ENCODE results near the gene ZNF689.
A peak's percentile ranks its signal among the peaks of the same experiment; 100 is the strongest.

Gene ZNF689

GRCh38 chr16:30574678-30575077 is 35.5 kb downstream of the ZNF689 start:
- H3K9ac ChIP-seq = no peak overlapping the region

GRCh38 chr16:30571445-30572322 is 38.5 kb downstream of the ZNF689 start, which contains the start of gene ZNF688:
Gene ZNF688 (minus strand): TSS chr16:30571714. CDS start chr16:30571629, 85 bp downstream.
- no peak for TF ChIP-seq Cebpa-rat (IDR thresholded peaks at IDR 0.05)
- peak within 1 kb of the TSS; percentile 77 for H3K4me3 ChIP-seq
- peaks cover 59% of the 10 kb centered on the region for H3K4me1 ChIP-seq
- peak within 1 kb of the TSS; percentile 99 for H3K4me2 ChIP-seq
- H3K27me3 ChIP-seq = no peaks in the 10 kb centered on the region
- peaks cover 7% of the 10 kb centered on the region; the same call in 1 of the 2 replicates for H4K20me1 ChIP-seq
- H3K27ac ChIP-seq = peak within 1 kb of the TSS; percentile 96
- H3K36me3 ChIP-seq = peaks cover 20% of the 10 kb centered on the region
- H3K9ac ChIP-seq = peak within 1 kb of the TSS; percentile 94
- no peaks in the 10 kb centered on the region for H3K9me3 ChIP-seq

More at GRCh38 chr16:30574678-30575077, 35.5 kb downstream of the ZNF689 start:
- peaks cover 48% of the 10 kb centered on the region for H3K36me3 ChIP-seq
- no peaks in the 10 kb centered on the region for H3K27me3 ChIP-seq
- H3K4me3 ChIP-seq = no peak overlapping the region
- peaks cover 56% of the 10 kb centered on the region for H3K4me1 ChIP-seq
- no peak for TF ChIP-seq Cebpa-rat (IDR thresholded peaks at IDR 0.05)
- H3K9me3 ChIP-seq = no peaks in the 10 kb centered on the region
- no peak overlapping the region for H3K27ac ChIP-seq
- H3K4me2 ChIP-seq = no peak overlapping the region
- peaks cover 16% of the 10 kb centered on the region; the same call in 1 of the 2 replicates for H4K20me1 ChIP-seq

- Histone ChIP-seq H3K27me3 (no peaks in the 10 kb centered on the region), H3K36me3 (peaks cover 11% of the 10 kb centered on the region), H3K4me1 (peaks cover 59% of the 10 kb centered on the region), H3K4me3 (peak overlapping the region; percentile 77), H3K9me3 (no peaks in the 10 kb centered on the region), H3K9ac (peak overlapping the region; percentile 94), H4K20me1 (peaks cover 7% of the 10 kb centered on the region; the same call in 1 of the 2 replicates), H3K27ac (peak overlapping the region; percentile 96), H3K4me2 (peak overlapping the region; percentile 99)
- TF ChIP-seq Cebpa-rat (IDR thresholded peaks at IDR 0.05) = no peak
These were observed 39.3 kb downstream of the ZNF689 start for GRCh38 chr16:30570636-30571444.

GRCh38 chr16:30569746-30570635 is 40.2 kb downstream of the ZNF689 start:
- 0 out of 2 replicates have a peak, but pooled peaks cover 5% of the 10 kb centered on the region for H3K36me3 ChIP-seq
- no peaks in the 10 kb centered on the region for H3K9me3 ChIP-seq
- peaks cover 7% of the 10 kb centered on the region; the same call in 1 of the 2 replicates for H4K20me1 ChIP-seq
- peak overlapping the region; percentile 77 for H3K4me3 ChIP-seq
- H3K9ac ChIP-seq = peak overlapping the region; percentile 94
- no peaks in the 10 kb centered on the region for H3K27me3 ChIP-seq
- H3K27ac ChIP-seq = peak overlapping the region; percentile 96
- TF ChIP-seq Cebpa-rat (IDR thresholded peaks at IDR 0.05) = no peak
- peaks cover 59% of the 10 kb centered on the region for H3K4me1 ChIP-seq
- peak overlapping the region; percentile 99 for H3K4me2 ChIP-seq

- Histone ChIP-seq H3K27me3 (no peaks in the 10 kb centered on the region), H3K36me3 (0 out of 2 replicates have a peak, but pooled peaks cover 5% of the 10 kb centered on the region), H3K9ac (no peak overlapping the region), H3K4me1 (peaks cover 59% of the 10 kb centered on the region), H3K9me3 (no peaks in the 10 kb centered on the region), H3K4me2 (peak overlapping the region; percentile 99), H3K4me3 (no peak overlapping the region), H4K20me1 (peaks cover 7% of the 10 kb centered on the region; the same call in 1 of the 2 replicates), H3K27ac (0 out of 2 replicates have a peak overlapping the region, but pooled peaks have one; percentile 52)
- TF ChIP-seq Cebpa-rat (IDR thresholded peaks at IDR 0.05) = no peak
These were observed 40.9 kb downstream of the ZNF689 start for GRCh38 chr16:30569281-30569680.

- Histone ChIP-seq H3K36me3 (no peaks in the 10 kb centered on the region), H3K4me1 (peaks cover 47% of the 10 kb centered on the region), H3K4me3 (no peak overlapping the region), H4K20me1 (peaks cover 7% of the 10 kb centered on the region; the same call in 1 of the 2 replicates), H3K27ac (peak overlapping the region; percentile 52), H3K4me2 (peak overlapping the region; percentile 99), H3K27me3 (no peaks in the 10 kb centered on the region), H3K9me3 (no peaks in the 10 kb centered on the region), H3K9ac (peak overlapping the region; percentile 21; the same call in 1 of the 2 replicates)
- TF ChIP-seq Cebpa-rat (IDR thresholded peaks at IDR 0.05) = peak; percentile 90
These were observed 42.1 kb downstream of the ZNF689 start for GRCh38 chr16:30567991-30568638.

- no peaks in the 10 kb centered on the region for H3K9me3 ChIP-seq
- H3K9ac ChIP-seq = peak overlapping the region; percentile 21; the same call in 1 of the 2 replicates
- H3K27me3 ChIP-seq = peaks cover under 1% of the 10 kb centered on the region; the same call in 1 of the 2 replicates
- no peaks in the 10 kb centered on the region for H3K36me3 ChIP-seq
- H4K20me1 ChIP-seq = no peaks in the 10 kb centered on the region; the same call in 1 of the 2 replicates
- peak overlapping the region; percentile 52; the same call in 1 of the 2 replicates for H3K27ac ChIP-seq
- H3K4me1 ChIP-seq = peaks cover 40% of the 10 kb centered on the region
- TF ChIP-seq Cebpa-rat (IDR thresholded peaks at IDR 0.05) = no peak
- no peak overlapping the region for H3K4me3 ChIP-seq
- peak overlapping the region; percentile 99 for H3K4me2 ChIP-seq
These were observed 42.8 kb downstream of the ZNF689 start for GRCh38 chr16:30567160-30567990.

GRCh38 chr16:30566531-30566930 is 43.7 kb downstream of the ZNF689 start:
- Histone ChIP-seq H4K20me1 (no peaks in the 10 kb centered on the region), H3K36me3 (no peaks in the 10 kb centered on the region), H3K9me3 (no peaks in the 10 kb centered on the region), H3K27me3 (peaks cover 9% of the 10 kb centered on the region), H3K4me1 (peaks cover 44% of the 10 kb centered on the region), H3K4me3 (no peak overlapping the region), H3K9ac (no peak overlapping the region), H3K4me2 (no peak overlapping the region), H3K27ac (no peak overlapping the region)
- TF ChIP-seq Cebpa-rat (IDR thresholded peaks at IDR 0.05) = no peak
